Measurements from ENCODE around the gene CASP9. TPM values are rescaled to one million over a fixed set of nuclear protein-coding genes. Genes with fewer than 3 reads are reported as not detected.

Gene CASP9
- total RNA-seq (2014; rRNA removed; shearing (Covaris generic)), result 3.1 and 6.2 TPM in 2 replicates
- polyA plus RNA-seq (2015; cell fraction: cytosol; rRNA removed), result 5.5 and 5.6 TPM in 2 replicates
- 8.4 and 10.2 TPM in 2 replicates for polyA plus RNA-seq (2015; cell fraction: nucleus; rRNA removed)

DNA sequence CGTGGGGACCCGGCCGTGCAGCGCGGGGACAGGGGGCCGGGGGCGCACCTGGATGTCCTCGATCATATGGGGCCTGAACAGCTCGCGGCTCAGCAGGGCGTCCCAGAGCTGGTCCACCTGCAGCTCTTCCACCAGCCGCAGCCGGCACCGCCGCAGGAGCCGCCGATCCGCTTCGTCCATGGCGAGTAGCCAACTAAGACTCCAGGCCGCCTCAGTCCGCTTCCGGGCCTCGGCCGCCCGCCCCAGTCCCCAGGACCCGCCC is at the start of gene CASP9:
Gene CASP9 (minus strand): TSS at position 195 of the 262 bp plus-strand sequence. CDS start 15 bp downstream, at position 180.
- DNase-seq (ENCODE audit: low read depth), result no peak

DNA sequence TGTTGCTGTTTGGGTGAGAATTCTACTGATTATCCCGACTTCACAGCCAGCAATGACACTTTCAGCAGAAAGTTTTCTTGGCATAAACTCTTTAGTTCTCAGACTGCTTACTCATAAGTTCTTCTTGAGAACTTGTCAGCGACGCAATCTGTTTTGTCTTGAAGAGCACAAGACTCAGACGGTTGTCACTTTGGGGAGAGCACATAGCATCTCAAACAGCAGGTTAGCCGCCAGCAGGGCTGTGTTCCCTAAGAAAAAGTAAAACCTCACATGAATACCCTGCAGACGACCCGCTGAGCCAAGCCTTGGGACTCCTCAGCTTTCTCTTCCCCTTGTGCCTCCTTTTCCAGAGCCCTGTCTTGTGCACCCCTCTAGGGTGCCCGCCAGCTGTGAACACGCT is 49.5 kb upstream of the CASP9 start:
- DNase-seq (ENCODE audit: low read depth), result no peak

DNA sequence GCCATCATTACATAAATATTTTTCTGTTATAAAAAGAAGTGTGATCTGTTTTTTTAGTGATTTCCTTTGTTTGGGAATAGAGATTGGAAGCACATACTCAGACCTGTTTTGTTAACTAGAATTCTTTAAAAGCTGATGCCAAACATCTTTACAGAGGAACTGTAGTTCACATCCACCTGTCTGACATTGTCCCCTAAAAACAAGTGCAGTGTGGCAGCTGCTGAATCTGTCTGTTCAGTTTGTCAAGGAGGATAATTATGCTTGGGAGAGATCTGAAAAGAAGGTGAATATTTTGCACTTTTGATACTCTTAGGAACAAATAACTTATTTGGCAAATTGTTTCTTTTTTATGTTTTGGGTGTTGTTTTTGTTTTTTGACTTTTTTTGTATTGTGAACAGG is 47.3 kb upstream of the CASP9 start:
- no peak for DNase-seq (ENCODE audit: low read depth)

DNA sequence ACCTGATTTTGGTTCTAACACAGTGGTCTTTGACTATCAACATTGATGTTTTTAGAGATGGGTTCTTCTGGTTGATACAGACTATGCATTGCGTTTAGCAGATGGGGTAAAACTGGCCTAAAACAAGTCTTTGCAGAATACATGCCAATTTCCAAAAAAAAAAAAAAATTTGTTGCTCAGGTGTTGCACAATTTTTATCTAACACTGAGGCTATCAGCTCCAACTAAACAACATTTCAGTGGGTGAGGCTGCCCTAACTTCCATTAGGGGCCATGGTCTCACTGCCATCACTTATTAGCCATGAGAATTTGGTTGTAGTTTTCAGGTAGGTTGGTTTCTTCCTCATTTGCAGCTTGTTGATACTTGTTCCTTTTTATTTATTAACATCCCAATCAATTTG is 46.8 kb upstream of the CASP9 start:
- no peak for DNase-seq (ENCODE audit: low read depth)

DNA sequence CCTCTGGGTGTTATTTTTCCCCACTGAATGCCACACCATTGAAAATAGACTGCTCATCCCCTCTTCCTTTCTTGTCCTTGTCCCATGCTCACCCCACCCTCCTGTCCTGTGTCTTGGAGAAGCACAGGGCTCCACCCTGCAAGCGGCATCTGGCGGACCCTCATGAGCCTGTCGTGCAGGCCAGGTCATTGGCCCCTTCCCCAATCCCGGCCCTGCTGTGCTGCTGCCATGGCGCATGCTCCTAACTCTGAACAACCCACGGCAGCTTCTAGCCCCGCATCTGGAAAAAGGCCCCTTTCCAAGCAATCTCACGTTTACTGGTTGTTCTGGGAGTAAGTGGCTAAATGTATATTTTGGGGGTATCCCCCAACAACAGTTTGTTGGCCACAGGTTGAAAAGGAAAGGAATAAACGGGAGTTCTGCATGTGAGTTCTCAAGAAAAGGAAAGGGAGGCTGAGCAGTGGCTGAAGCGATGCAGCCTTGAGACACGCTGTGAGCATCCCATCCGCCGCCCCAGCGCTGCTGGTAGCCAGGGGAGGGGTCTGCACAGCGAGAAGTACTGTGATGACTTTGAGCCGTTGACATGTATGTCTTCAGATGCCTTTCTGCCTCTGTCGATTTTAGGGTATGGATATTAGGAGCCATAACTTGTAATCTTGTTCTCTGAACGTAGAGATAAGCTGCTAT is 44.5 kb upstream of the CASP9 start:
- no peak for DNase-seq (ENCODE audit: low read depth)

DNA sequence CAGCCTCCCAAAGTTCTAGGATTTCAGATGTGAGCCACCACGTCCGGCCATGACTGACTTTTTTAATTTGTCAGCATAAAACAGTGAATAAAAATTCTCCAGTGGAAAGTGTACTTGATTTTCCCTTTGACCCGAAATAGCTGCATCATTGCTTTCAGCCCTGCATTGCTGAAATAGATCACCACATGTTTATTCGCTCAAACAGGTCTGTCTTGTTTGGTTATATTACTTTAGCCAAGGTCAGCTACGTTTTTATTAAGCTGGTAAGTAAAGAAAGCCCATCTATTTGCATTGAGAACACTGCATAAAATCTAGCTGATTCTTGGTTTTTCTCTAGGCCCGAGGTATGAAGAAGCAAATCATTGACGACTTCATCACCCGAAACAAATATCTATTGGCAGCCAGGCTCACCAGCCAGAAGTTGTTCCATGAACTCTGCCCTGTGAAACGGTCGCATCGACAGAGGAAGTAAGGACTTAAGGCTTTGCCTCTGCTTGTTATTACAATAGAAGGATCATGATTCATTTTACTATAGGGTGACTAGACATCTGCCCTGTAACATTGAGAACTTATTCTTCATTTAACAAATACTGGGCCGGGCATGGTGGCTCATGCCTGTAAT is 35.3 kb upstream of the CASP9 start:
- DNase-seq (ENCODE audit: low read depth), result no peak

DNA sequence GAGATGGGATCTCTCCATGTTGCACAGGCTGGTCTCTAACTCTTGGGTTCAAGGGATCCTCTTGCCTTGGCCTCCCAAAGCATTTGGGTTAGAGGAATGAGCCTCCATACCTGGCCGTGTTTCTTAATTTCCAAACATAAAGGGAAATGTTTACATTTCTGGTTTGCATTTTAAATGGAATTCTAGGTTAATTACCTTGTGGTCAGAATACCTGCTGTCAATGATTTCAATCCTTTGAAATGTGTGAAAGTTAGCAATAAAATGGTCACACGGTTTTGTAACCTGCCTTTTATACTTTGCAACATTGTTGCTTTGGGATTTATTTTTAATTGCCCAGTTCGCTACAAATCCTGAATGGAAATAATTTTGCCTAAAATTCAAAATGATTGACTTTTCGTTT is 34.5 kb upstream of the CASP9 start:
- no peak for DNase-seq (ENCODE audit: low read depth)

DNA sequence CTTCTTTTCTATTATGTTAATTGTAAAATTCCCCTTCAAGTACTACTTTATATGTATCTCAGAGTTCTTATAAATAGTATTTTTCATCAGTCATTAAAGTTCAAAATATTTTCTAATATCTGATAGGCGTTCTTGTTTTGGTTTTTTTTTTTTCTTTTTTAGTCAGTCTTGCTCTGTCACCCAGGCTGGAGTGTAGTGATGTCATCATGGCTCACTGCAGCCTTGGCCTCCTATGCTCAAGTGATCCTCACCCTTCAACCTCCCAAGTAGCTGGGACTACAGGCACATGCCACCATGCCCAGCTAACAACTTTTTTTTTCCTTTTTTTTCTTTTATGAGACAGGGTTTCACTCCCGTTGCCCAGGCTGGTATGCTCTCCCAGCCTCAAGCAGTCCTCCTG is 33.6 kb upstream of the CASP9 start:
- peak; percentile 16 for DNase-seq (ENCODE audit: low read depth)

DNA sequence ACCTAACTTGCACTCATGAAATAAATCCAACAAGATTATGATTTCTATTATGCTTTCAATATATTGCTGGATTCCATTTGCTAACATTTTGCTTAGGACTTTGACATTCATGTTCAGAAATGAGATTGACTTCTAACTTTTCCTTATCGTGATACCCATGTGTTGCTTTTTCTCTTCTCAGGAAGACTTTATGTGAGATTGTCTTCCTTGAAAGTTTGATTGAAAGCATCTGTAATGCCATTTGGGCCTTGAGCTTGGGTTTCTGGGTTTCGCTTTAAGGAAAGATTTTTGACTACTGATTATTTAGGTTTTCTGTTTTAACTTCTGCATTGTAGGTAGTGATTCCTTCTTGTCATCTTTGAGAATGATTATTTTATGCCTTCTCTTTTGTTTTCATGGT is 33.0 kb upstream of the CASP9 start:
- DNase-seq (ENCODE audit: low read depth), result no peak

DNA sequence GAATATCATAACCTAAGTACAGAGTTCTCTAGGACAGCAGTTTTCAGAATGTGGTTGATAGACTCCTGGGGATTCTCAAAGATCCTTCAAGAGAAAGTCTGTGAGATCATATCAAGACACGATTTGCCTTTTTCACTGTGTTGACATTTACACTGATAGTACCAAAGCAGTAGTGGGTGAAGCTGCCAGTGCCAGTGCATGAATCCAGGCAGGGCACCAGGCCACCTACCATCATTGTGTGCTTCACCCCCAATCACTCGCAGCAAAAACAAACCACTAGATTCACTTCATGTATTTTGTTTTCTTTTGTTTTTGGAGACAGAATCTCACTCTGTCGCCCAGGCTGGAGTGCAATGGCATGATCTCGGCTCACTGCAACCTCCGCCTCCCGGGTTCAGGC is 26.6 kb upstream of the CASP9 start:
- no peak for DNase-seq (ENCODE audit: low read depth)

DNA sequence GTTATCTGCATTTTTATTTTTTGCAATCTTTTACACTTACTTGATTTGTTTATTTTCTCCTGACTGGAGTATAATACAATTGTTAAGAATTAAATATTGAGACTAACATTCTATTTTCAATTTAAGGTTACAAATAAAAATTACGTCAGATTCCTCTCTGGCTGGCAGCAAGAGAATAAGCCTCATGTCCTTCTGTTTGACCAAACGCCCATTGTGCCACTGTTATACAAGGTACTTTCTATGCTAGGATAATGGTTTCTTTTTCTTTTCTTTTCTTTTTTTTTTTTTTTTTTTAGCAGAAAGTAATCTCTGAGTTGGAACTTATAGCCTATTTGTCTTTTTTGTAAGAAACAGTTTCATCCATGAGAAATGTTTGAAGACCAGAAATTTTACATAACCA is 22.6 kb upstream of the CASP9 start:
- DNase-seq (ENCODE audit: low read depth), result no peak

DNA sequence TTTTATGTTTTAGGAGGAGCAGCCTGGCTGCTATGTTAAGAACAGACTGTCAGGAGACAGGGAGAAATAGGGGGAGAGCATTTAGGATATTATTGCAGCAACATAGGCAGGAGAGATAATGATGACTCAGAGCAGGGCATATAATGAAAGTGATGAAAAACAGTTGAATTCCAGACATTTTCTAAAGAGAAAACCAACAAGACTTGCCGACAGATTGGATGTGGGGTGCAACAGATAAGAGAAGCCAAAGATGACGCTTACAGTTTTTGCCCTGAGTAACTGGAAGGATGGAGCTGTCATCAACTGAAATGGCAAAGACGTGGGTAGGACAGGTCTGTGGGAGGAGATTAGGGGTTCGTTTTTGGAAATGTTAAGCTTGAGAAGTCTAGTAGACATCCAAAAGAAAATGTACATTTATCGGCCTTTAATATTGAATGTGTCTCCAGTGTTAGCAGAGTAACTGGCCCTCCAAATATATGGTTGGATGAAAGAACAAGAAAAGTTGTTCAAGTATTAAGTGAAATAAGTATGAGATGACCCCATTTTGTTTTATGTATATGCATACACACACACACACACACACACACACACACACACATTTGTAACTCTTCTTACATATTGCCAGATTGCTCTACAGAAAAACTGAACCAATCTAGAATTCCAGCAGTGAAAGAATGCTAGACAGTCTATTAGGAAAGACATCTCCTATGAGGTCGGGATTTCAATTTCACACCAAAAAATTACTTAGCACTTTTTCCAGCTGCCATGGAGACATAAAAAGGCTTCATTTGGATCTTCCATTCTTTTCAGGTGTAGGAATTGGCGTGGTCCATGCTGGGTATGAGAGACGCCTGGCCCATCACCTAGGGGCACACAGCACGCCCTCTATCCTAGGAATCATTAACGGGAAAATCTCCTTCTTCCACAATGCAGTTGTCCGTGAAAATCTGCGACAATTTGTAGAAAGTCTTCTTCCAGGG is 19.9 kb upstream of the CASP9 start:
- DNase-seq (ENCODE audit: low read depth), result no peak

DNA sequence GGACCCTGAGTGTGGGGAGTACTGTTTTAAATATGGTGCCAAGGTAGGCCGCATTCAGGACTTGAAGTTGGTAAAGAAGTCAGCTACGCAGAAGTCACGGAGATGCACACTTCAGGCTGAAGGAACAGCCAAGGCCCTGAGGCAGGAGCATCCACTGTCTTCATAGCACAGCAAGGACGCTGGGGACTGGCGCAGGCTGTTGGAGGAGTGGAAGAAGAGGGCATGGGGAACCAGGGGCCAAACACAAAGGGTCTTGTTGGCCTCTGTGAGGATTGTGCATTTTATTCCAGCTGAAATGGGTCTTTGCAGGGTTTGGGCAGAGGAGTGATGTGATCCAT is 19.2 kb upstream of the CASP9 start:
- no peak for DNase-seq (ENCODE audit: low read depth)

DNA sequence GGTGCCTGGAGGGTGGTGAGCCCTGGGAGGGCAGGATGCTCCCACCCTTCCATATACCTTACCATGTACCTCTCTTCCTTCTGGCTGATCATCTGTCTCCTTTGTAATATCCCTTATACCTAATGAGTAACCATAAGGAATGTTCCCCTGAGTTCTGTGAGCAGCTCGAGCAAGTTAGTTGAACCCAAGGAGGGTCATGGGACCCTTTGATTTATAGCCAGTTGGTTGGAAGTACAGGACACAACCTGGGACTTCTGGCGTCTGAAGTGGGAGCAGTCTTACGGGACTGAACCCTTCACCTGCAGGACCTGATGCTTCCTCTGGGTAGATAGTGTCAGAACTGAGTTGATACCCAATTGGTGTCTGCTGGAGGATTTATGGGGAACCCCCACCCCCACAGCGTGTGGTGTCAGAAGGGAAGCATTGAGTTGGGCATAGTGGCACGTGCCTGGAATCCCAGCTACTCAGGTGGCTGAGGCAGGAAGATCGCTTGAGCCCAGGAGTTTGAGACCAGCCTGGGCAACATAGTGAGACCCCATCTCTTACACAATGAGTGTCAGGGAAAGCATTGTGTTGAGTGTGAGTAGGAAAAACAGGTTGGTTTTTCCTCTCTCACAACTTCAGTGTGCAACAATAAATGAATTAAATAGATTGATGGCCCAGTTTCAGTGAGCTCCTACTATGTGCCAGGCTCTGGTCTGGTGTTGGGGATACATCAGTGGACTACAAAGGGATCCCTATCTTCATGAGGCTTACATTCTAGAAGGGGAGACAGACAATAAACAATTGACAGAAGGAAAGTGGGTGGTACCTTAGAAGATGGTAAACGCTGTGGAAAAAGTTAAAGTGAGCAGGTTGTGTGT is 18.6 kb upstream of the CASP9 start:
- no peak for DNase-seq (ENCODE audit: low read depth)

DNA sequence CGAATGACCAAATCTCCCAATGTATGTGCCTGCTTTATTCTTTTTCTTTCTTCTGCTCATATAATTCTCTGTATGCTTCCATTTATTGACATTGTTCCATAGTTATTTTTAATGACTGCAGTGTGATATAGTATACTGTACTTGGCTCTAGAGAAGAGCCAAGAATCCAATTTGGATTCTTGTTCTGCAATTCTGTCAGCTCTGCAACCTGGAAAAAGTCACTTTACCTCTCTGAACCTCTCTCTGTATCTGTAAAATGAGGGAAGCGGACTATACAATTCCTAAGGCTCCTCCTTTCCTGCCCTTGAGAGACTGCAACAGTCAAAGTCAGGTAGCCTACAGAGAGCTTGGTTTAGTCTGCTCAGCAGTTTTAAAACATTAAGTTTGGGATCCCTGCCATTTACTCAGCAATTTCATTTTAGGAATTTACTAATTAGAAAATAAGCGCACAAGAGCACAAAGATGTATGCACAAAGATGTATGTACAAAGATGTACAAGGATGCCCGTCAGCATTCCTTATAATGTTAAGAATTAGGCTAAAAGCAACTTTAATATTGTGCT is 17.3 kb upstream of the CASP9 start:
- no peak for DNase-seq (ENCODE audit: low read depth)

DNA sequence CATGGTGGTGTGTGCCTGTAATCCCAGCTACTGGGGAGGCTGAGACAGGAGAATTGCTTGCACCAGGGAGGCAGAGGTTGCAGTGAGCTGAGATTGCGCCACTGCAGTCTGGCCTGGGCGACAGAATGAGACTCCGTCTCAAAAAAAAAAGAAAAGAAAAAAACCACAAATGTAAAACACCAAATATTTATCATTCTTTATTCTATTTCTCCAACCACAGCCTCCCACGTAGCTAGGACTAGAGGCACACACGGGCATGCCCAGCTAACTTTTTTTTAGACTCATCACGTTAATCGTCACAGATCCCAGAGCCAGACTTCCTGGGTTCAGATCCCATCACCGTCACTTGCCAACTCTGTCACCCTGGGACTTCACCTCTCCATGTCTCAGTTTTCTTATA is 16.2 kb upstream of the CASP9 start:
- no peak for DNase-seq (ENCODE audit: low read depth)

DNA sequence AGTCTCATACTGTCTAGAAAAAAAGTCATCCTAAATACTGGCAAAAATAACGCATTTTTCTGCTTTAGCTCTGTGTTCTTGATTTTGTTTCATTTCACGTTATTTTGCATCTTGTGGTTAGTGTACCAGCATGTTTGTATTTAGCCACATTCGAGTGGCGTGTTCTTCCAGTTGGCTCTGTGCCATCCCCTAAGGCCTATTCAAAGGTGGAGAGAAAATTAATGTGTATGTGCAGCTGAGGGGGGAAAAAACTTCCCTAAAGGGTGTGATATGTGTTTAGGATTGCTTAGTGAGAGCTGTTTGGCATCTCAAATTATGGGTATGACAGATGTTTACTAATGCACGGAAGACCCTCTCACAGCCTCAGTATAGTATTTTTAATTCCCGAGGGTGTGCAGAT is 14.8 kb upstream of the CASP9 start:
- DNase-seq (ENCODE audit: low read depth), result no peak

DNA sequence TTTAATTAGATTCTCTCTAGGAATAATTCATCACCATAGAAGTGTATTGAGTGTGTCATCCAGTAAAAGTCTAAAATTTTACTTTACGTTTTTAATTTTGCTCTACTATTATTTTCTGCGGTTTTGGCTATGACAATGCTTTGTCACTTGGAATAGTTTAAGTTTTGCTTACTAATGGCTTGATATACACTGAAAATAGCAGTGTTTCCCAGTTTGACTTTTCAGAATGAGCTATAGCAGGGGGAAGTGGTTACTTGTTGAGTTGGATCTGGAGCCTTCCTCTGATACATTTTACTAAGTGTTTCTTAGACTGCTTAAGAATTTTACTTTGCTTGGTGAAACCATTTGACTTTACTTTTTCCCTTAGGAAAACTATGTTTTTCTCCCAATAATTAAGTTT is 7.7 kb upstream of the CASP9 start:
- DNase-seq (ENCODE audit: low read depth), result no peak

DNA sequence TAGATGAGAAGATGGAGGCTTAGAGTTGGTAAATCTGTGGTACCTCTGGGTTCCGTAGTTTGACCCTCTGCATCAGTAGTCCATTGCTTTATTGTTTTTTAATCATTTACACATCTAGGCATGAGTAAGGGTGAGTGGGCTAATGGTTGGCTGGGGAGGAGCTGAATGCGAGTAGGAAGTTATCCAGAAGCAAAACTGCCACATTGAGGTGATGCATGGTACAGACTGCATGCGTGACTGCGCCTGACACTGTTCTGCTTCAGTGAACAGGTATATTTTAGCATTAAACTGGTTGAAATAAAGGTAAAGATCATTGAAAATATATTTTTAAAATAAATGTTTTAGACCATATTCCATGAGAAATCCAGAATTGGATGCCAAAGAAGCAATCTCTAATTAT is 7.0 kb upstream of the CASP9 start:
- no peak for DNase-seq (ENCODE audit: low read depth)

DNA sequence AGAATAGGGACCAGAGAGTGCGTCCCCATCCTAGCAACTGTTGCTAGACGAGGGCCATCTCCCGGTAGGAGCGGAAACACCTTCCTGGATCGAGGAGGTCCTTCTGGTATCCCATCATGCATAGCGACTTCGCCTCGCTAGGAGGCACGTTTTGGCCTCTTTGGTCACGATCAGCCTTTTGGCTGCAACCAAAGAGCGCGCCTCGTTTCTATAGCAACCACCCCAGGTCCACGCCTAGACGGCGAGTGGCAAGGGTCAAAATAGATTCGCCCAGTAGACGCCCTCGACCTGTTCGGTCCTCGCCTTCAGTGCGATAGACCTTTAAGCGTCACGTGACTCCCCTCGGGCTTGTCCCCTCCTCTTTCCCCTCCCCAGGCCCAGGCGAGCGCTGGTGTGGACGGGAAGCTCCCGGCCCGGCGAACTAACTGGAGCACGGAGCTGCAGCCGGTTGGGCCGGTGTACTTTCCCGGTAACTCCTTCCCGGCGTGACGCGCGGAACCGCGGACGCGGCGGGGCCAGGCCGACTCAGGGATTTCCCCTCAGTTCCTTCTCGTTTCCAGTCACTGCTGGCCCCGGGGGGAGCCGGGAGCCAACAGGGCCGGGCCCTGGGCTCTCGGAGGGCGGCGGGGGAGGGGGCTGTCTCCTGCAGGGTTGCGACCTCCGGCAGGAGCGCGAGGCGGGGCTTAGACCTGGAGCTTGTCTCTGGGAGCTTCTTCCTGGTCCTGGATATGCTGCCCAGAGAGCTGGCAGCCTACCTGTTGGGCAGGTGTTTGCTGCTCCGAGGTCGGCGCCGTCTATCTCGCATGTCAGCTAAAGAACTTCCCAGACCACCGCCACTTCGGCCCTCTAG is 2.7 kb upstream of the CASP9 start, which contains the start of gene DNAJC16:
Gene DNAJC16 (plus strand): TSS at position 359 of the 850 bp plus-strand sequence. CDS start 2,258 bp downstream, outside the sequence.
- peak; percentile 100 for DNase-seq (ENCODE audit: low read depth)
